ENCODE measurements around the gene RAB4B.
"Not testable (repeated sequence)": the region's sequence is repeated elsewhere in the genome, so short reads cannot be mapped to it uniquely, and the experiment has no call there.

RAB4B gene

GRCh38 chr19:40803170-40803856 lies 25.3 kb downstream of the RAB4B start:
- DNase-seq (ENCODE audit: low read depth in 1 of 2, low spot score in 1 of 2) = no peak

- DNase-seq (ENCODE audit: low read depth in 1 of 2, low spot score in 1 of 2) = peak in 1 of 2 donors; percentile 43
These were observed 26.1 kb downstream of the RAB4B start for GRCh38 chr19:40803857-40804782.

- DNase-seq (ENCODE audit: low read depth in 1 of 2, low spot score in 1 of 2) = no peak
These were observed 26.8 kb downstream of the RAB4B start for GRCh38 chr19:40804783-40805242.

GRCh38 chr19:40805258-40805868 lies 27.3 kb downstream of the RAB4B start:
- DNase-seq (ENCODE audit: low read depth in 1 of 2, low spot score in 1 of 2) = no peak

- DNase-seq (ENCODE audit: low read depth in 1 of 2, low spot score in 1 of 2) = peak; percentile 60 to 63
These were observed 28.5 kb downstream of the RAB4B start for GRCh38 chr19:40806423-40807146.

GRCh38 chr19:40807147-40808020 lies 29.3 kb downstream of the RAB4B start:
- DNase-seq (ENCODE audit: low read depth in 1 of 2, low spot score in 1 of 2) = no peak

GRCh38 chr19:40808021-40808325 lies 29.9 kb downstream of the RAB4B start:
- no peak for DNase-seq (ENCODE audit: low read depth in 1 of 2, low spot score in 1 of 2)

GRCh38 chr19:40808497-40808896 lies 30.4 kb downstream of the RAB4B start:
- no peak for DNase-seq (ENCODE audit: low read depth in 1 of 2, low spot score in 1 of 2)

- DNase-seq (ENCODE audit: low read depth in 1 of 2, low spot score in 1 of 2) = no peak
These were observed 31.5 kb downstream of the RAB4B start for GRCh38 chr19:40809358-40810086.

GRCh38 chr19:40810160-40810559 lies 32.1 kb downstream of the RAB4B start:
- no peak for DNase-seq (ENCODE audit: low read depth in 1 of 2, low spot score in 1 of 2)

GRCh38 chr19:40810649-40811408 lies 32.8 kb downstream of the RAB4B start:
- not testable (repeated sequence) for DNase-seq (ENCODE audit: low read depth in 1 of 2, low spot score in 1 of 2)

GRCh38 chr19:40811478-40812341 lies 33.7 kb downstream of the RAB4B start:
- DNase-seq (ENCODE audit: low read depth in 1 of 2, low spot score in 1 of 2) = no peak

GRCh38 chr19:40812571-40812970 lies 34.5 kb downstream of the RAB4B start:
- not testable (repeated sequence) for DNase-seq (ENCODE audit: low read depth in 1 of 2, low spot score in 1 of 2)

- DNase-seq (ENCODE audit: low read depth in 1 of 2, low spot score in 1 of 2) = no peak
These were observed 35.1 kb downstream of the RAB4B start for GRCh38 chr19:40813182-40813581.

- no peak for DNase-seq (ENCODE audit: low read depth in 1 of 2, low spot score in 1 of 2)
These were observed 37.2 kb downstream of the RAB4B start for GRCh38 chr19:40815223-40815622.

GRCh38 chr19:40818480-40819399 lies 40.7 kb downstream of the RAB4B start:
- peak; percentile 55 to 67 for DNase-seq (ENCODE audit: low read depth in 1 of 2, low spot score in 1 of 2)
